Neural progenitor cell (in vitro differentiated cells): Measurements from ENCODE around the gene RPS6KA3.

Experiments
- EZH2 ChIP-seq: fragments of 200-600 bp; sonication (generic); IDR thresholded peaks from 2 replicates; pipeline ENCODE4 v1.6.1; 2017; ENCODE audit warnings: antibody characterized with exemption, mild to moderate bottlenecking, moderate library complexity
- EZH2phosphoT487 ChIP-seq: fragments of 200-600 bp; sonication (generic); IDR thresholded peaks from 2 replicates; pipeline ENCODE4 v1.6.1; 2017; ENCODE audit warnings: antibody characterized with exemption
- TF ChIP-seq, protein P1 (sequence below): fragments of 200-600 bp; sonication (generic); IDR thresholded peaks from 2 replicates; pipeline ENCODE4 v1.5.1; 2017; ENCODE audit warnings: antibody characterized with exemption, mild to moderate bottlenecking

DNA sequence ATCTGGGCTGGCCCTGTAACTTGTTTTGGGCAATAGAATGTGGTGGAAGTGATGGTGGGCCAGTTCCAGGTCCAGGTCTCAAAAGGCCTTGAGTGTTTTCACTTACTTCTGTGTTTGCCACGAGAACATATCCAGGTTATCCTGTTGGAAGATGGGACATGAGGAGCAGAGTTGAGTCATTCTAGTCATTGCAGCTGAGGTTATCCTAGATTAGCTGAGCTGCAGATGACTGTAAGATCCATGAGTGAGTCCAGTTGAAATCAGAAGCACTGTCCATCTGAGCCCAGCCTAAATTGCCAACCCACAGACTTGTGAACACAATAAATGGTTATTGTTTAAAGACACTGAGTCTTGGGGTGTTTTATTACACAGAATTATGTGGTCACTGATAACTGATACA, 45.3 kb upstream of the RPS6KA3 start:
- TF ChIP-seq, protein P1, sequence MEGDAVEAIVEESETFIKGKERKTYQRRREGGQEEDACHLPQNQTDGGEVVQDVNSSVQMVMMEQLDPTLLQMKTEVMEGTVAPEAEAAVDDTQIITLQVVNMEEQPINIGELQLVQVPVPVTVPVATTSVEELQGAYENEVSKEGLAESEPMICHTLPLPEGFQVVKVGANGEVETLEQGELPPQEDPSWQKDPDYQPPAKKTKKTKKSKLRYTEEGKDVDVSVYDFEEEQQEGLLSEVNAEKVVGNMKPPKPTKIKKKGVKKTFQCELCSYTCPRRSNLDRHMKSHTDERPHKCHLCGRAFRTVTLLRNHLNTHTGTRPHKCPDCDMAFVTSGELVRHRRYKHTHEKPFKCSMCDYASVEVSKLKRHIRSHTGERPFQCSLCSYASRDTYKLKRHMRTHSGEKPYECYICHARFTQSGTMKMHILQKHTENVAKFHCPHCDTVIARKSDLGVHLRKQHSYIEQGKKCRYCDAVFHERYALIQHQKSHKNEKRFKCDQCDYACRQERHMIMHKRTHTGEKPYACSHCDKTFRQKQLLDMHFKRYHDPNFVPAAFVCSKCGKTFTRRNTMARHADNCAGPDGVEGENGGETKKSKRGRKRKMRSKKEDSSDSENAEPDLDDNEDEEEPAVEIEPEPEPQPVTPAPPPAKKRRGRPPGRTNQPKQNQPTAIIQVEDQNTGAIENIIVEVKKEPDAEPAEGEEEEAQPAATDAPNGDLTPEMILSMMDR, result no peak
- TF ChIP-seq EZH2, result no peak
- TF ChIP-seq EZH2phosphoT487, result no peak
